Colonic mucosa (tissue), 4 donors: ENCODE results near the gene MUS81. TPM values are rescaled to one million over a fixed set of nuclear protein-coding genes. Genes with fewer than 3 reads are reported as not detected.
A peak's percentile ranks its signal among the peaks of the same experiment; 100 is the strongest.

Source experiments
- DNase-seq: peaks from one replicate; pipeline ENCODE4 v3.0.0-alpha.2; 2020
- H3K27ac ChIP-seq: fragments of 200-600 bp; one replicate; pipeline ENCODE4 v1.8.0; 2021
- H3K27me3 ChIP-seq: fragments of 200-600 bp; one replicate; pipeline ENCODE4 v1.8.0; 2021
- H3K36me3 ChIP-seq: fragments of 200-600 bp; one replicate; pipeline ENCODE4 v1.8.0; 2021
- H3K4me1 ChIP-seq: fragments of 200-600 bp; one replicate; pipeline ENCODE4 v1.8.0; 2021; ENCODE audit warnings: mild to moderate bottlenecking
- H3K4me3 ChIP-seq: fragments of 200-600 bp; one replicate; pipeline ENCODE4 v1.8.0; 2021
- H3K9ac ChIP-seq, 2 donors: one replicate each; pipeline ENCODE4 v1.7.0; 2013; ENCODE audit warnings: control low read depth in 2 of 2, low read depth in 2 of 2, low read length in 2 of 2
- H3K9me3 ChIP-seq: fragments of 200-600 bp; one replicate; pipeline ENCODE4 v1.8.0; 2021
- intact Hi-C: fragments of 100-400 bp; cut with DNase I; formaldehyde crosslinking; loops from one replicate; pipeline ENCODE4 v1.14.1; 2022
- total RNA-seq, 2 donors: library from RNA; stranded (reverse); fragmentation: NEBNext Ultra II Directional in 1 of 2; extraction: Animal tissue kit (Norgen Biotek cat#: 25700) in 1 of 2; gene quantifications; one replicate each; pipeline ENCODE4 v1.2.1, GENCODE V29; 2021
- TF ChIP-seq, protein P1 (sequence below): fragments of 200-600 bp; IDR thresholded peaks from one replicate; pipeline ENCODE4 v1.8.0; 2022; ENCODE audit warnings: antibody characterized with exemption, mild to moderate bottlenecking
- donor health status: healthy.
- donor health status: DM: no; HTN: no; CAD: no.
- donor health status: DM: no; HTN: no; CAD: no.

MUS81 gene
- total RNA-seq, 2 donors from 2014 or later = 47.2 to 62.5 TPM

DNA sequence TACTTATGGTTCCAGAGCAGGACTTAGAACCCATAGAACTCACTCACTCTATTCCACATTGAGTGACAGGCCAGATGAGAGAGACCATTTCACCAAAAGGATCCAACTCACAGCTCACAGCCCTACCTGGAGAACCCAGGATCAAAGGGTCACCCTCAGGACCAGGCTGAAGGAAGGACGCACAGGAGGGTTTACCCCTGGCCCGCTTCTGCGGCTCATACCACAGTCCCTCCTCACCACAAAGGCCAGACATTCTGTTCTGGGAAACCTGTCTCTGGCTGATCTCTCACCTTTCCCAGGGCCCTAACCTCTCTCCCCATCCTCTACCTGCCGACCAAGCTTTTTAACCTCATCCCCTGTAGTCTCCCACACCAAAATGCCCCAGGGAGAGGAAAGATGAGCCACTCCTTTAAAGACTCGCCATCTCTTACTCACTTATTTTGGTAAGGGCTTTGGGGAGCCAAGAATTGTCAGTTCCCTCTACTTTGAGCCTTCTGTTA lies 35.3 kb downstream of the MUS81 start:
- no peaks in the 10 kb centered on the region for H3K27me3 ChIP-seq
- TF ChIP-seq, protein P1, sequence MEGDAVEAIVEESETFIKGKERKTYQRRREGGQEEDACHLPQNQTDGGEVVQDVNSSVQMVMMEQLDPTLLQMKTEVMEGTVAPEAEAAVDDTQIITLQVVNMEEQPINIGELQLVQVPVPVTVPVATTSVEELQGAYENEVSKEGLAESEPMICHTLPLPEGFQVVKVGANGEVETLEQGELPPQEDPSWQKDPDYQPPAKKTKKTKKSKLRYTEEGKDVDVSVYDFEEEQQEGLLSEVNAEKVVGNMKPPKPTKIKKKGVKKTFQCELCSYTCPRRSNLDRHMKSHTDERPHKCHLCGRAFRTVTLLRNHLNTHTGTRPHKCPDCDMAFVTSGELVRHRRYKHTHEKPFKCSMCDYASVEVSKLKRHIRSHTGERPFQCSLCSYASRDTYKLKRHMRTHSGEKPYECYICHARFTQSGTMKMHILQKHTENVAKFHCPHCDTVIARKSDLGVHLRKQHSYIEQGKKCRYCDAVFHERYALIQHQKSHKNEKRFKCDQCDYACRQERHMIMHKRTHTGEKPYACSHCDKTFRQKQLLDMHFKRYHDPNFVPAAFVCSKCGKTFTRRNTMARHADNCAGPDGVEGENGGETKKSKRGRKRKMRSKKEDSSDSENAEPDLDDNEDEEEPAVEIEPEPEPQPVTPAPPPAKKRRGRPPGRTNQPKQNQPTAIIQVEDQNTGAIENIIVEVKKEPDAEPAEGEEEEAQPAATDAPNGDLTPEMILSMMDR = no peak
- no peaks in the 10 kb centered on the region for H3K36me3 ChIP-seq
- intact Hi-C loops = no loop called here
- H3K9ac ChIP-seq = no peak overlapping the region
- DNase-seq = no peak
- H3K27ac ChIP-seq = no peak overlapping the region
- no peaks in the 10 kb centered on the region for H3K9me3 ChIP-seq
- H3K4me1 ChIP-seq = peaks cover 9% of the 10 kb centered on the region
- no peak overlapping the region for H3K4me3 ChIP-seq

DNA sequence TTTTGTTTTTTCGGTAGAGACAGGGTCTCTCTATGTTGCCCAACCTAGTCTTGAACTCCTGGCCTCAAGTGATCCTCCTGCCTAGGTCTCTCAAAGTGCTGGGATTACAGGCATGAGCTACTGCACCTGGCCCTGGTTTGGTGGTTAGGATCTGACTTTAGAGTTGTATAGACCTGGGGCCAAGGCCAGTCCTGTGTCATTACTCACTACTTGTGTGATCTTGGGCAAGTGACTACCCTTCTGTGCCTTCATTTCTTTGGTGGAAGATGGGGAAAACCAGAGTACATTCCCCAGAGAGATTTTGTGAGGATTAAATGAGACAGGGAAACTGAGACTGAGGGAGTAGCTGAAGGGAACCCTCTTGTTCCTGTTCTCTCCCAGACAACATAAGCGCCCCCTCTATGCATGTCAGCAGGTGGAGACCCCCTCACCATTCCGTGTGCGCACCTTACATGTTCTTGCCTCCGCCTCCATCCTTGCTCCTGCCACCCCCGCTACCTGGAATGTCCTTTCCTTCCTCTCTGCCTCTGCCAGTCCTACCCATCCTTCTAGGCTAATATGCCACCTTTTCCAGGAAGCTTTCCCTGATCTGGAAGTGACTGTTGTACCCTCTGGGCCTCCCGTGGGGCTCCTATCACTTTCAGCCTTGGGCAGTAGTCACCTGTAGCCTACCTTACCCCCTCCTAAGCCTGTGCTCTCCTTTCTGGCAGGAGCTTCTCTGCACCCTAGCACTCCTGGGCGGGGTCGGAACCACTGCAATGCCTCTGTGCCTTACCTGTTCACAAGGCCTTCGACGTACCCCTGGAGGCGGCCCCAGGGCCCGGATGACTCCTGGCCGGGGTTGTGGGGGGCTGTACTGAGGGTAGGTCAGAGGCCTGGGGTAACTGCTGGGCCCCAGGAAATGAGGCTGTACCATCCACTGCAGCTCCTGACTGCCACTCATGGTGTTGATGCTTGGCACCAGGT lies 36.1 kb downstream of the MUS81 start:
- DNase-seq = no peak
- Histone ChIP-seq H3K36me3 (no peaks in the 10 kb centered on the region), H3K4me1 (peaks cover 9% of the 10 kb centered on the region), H3K27ac (no peak overlapping the region), H3K9me3 (no peaks in the 10 kb centered on the region), H3K4me3 (no peak overlapping the region), H3K9ac (no peak overlapping the region), H3K27me3 (no peaks in the 10 kb centered on the region)
- TF ChIP-seq, protein P1 = no peak
- intact Hi-C loops = no loop called here

DNA sequence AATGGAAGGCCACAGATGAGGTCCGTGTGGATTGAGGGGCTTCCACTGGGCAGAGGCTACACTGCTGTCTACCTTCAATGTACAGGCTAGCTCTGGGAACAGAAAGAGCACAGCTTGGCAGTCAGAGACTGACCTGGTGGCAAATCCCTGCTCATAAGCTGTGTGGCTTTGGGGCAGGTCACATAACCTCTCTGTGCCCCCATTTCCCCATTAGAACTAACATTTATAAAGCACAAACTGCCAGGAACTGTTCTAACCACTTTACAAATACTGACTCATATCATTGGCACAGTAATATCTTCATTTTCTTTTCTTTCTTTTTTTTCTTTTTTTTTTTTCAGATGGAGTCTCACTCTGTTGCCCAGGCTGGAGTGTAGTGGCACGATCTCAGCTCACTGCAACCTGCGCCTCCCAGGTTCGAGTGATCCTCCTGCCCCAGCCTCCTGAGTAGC lies 36.8 kb downstream of the MUS81 start:
- Histone ChIP-seq H3K27ac (no peak overlapping the region), H3K9ac (no peak overlapping the region), H3K4me1 (peaks cover 9% of the 10 kb centered on the region), H3K27me3 (no peaks in the 10 kb centered on the region), H3K4me3 (no peak overlapping the region), H3K36me3 (no peaks in the 10 kb centered on the region), H3K9me3 (no peaks in the 10 kb centered on the region)
- TF ChIP-seq, protein P1 = no peak
- no peak for DNase-seq
- intact Hi-C loops = no loop called here

DNA sequence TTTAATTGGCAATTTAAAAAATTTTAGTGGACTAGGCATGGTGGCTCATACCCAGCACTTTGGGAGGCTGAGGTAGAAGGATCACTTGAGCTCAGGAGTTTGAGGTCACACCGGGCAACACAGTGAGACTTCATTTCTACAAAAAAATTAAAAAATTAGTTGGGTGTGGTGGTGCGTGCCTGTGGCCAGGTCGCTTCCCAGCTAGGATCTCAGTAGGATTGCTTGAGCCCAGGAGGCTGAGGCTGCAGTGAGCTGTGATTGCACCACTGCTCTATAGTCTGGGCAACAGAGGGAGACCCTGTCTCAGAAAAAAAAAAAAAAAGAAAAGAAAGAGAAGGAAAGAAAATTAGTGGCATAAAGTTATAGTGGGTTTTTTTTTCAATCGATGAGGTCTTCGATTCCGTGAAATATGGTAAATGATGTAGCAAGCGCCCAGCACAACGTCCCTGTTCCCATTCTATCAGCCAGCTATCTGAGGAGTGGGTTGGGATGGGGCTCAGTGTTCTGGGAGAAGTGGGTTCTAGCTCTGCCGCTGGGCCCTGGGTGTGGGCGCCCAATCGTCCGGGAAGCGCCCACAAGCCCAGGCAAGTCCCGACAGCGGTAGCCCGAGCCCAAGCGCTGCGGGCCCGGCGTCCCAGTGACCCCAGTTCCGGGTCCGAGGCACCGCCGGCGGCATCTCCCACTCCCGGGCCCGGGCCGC lies 38.6 kb downstream of the MUS81 start:
- peak overlapping the region; percentile 24 to 40 for H3K9ac ChIP-seq
- H3K4me1 ChIP-seq = peaks cover 9% of the 10 kb centered on the region
- H3K4me3 ChIP-seq = peak overlapping the region; percentile 53
- no peaks in the 10 kb centered on the region for H3K36me3 ChIP-seq
- no peak overlapping the region for H3K27ac ChIP-seq
- TF ChIP-seq, protein P1 = no peak
- DNase-seq = no peak
- H3K27me3 ChIP-seq = no peaks in the 10 kb centered on the region
- H3K9me3 ChIP-seq = no peaks in the 10 kb centered on the region
- intact Hi-C loops = no loop called here

DNA sequence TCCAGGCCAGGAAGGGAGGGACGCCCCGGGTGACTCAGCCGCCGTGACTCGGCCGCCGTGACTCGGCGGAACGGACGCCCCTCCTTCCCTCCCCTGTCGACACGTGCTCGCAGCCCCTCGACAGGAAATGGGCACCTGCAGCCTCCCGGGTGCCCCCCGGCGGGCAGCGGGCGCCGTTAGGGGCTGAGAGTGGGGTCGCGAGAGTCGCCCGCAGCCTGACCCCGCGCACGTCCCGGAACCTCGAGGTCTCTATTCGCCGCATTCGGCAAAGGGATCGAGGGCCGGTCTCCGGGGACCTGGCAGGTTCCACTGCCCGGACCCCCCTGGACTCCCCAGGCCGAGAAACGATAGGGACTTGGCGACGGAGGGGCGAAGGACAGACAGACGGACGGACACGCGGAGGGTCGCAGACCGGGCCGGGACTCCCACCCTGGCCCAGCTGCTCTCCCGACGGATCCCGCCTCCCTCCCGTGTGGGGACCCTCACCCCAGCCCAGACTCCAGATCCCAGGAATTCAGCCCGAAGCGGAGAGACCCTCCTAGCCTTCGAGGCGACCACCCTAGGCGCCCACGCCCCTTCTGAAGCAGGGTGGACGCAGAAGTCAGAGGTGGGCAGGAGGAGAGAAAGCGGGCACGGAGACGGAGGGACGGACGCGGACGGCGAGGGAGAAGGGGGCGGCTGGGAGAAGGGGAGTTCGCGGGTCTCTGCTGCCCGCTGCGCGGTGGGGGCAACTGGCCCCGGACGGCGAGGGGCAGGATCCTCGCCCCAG lies 39.3 kb downstream of the MUS81 start:
- Histone ChIP-seq H3K9ac (peak overlapping the region; percentile 51), H3K36me3 (no peaks in the 10 kb centered on the region), H3K9me3 (no peaks in the 10 kb centered on the region), H3K27me3 (no peaks in the 10 kb centered on the region), H3K4me1 (peaks cover 9% of the 10 kb centered on the region), H3K27ac (peak overlapping the region; percentile 34), H3K4me3 (peak overlapping the region; percentile 53)
- DNase-seq = peak; percentile 57
- intact Hi-C loops = no loop called here
- TF ChIP-seq, protein P1 = no peak
